GM12878 (cell line): ENCODE results near the gene FAM118A.

Experiments used
- CBX3 ChIP-seq: fragments of 200-600 bp; sonication (generic); IDR thresholded peaks from 2 replicates; pipeline ENCODE4 v1.6.1; 2016; ENCODE audit warnings: low read depth, borderline replicate concordance
- POLR2AphosphoS5 ChIP-seq: IDR thresholded peaks from 2 replicates; pipeline ENCODE4 v1.6.1; 2011; ENCODE audit warnings: mild to moderate bottlenecking, low read length, inconsistent platforms
- RAD21 ChIP-seq: IDR thresholded peaks from 2 replicates; pipeline ENCODE4 v1.6.1; 2011; ENCODE audit warnings: mild to moderate bottlenecking, low read depth, low read length, moderate library complexity; ENCODE audit not compliant: insufficient read depth
- ZSCAN29 ChIP-seq: fragments of 450-650 bp; IDR thresholded peaks from 2 replicates; pipeline ENCODE4 v1.6.1; 2017; ENCODE audit warnings: mild to moderate bottlenecking, moderate library complexity
- TF ChIP-seq, protein P1 (sequence below), 3 experiments: IDR thresholded peaks in 2 of 3; conservative IDR thresholded peaks in 1 of 3; 2 replicates each; pipeline ENCODE4 v1.5.1; 2011; ENCODE audit warnings: low read depth in 3 of 3, low read length in 3 of 3, mild to moderate bottlenecking in 3 of 3, control low read depth in 2 of 3, moderate library complexity in 2 of 3, inconsistent platforms in 1 of 3, mixed read lengths in 1 of 3; ENCODE audit not compliant: control insufficient read depth in 2 of 3, insufficient read depth in 1 of 3; ENCODE audit errors: extremely low read depth in 1 of 3

GRCh38 chr22:45314054-45314721 is 4.5 kb downstream of the FAM118A start:
- no peak for TF ChIP-seq POLR2AphosphoS5
- TF ChIP-seq, protein P1, sequence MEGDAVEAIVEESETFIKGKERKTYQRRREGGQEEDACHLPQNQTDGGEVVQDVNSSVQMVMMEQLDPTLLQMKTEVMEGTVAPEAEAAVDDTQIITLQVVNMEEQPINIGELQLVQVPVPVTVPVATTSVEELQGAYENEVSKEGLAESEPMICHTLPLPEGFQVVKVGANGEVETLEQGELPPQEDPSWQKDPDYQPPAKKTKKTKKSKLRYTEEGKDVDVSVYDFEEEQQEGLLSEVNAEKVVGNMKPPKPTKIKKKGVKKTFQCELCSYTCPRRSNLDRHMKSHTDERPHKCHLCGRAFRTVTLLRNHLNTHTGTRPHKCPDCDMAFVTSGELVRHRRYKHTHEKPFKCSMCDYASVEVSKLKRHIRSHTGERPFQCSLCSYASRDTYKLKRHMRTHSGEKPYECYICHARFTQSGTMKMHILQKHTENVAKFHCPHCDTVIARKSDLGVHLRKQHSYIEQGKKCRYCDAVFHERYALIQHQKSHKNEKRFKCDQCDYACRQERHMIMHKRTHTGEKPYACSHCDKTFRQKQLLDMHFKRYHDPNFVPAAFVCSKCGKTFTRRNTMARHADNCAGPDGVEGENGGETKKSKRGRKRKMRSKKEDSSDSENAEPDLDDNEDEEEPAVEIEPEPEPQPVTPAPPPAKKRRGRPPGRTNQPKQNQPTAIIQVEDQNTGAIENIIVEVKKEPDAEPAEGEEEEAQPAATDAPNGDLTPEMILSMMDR (IDR thresholded peaks at IDR 0.05 in 2 of 3, conservative IDR thresholded peaks at IDR 0.05 in 1 of 3; ENCODE audit: control insufficient read depth in 2 of 3, extremely low read depth in 1 of 3, insufficient read depth in 1 of 3, low read depth in 3 of 3, low read length in 3 of 3), result no peak
- TF ChIP-seq ZSCAN29, result no peak
- no peak for TF ChIP-seq CBX3
- no peak for TF ChIP-seq RAD21
